ENCODE results near the gene LCN2. TPM values are rescaled to one million over a fixed set of nuclear protein-coding genes. Genes with fewer than 3 reads are reported as not detected.

Gene LCN2
- total RNA-seq, 3 donors from 2014 or later = 16.8 to 456 (median 20.5) TPM

GRCh38 chr9:128159784-128160602 is 10.7 kb downstream of the LCN2 start, which contains the start of gene BBLN:
Gene BBLN, plus strand, starts transcription at chr9:128160265. Its CDS starts 143 bp downstream, at chr9:128160408.
- intact Hi-C loops (cut with DNase I, micrococcal nuclease) = no loop called here
- H3K36me3 ChIP-seq (ENCODE audit: low read depth) = no peaks in the 10 kb centered on the region
- peak; percentile 96 for ATAC-seq
- H3K4me3 ChIP-seq = peak within 1 kb of the TSS; percentile 36
- DNase-seq = peak; percentile 97 to 98 (median 97)
- H3K4me1 ChIP-seq (ENCODE audit: low read depth) = no peaks in the 10 kb centered on the region
- no peaks in the 10 kb centered on the region for H3K9me3 ChIP-seq
- TF ChIP-seq CTCF (IDR thresholded peaks at IDR 0.05) = no peak

GRCh38 chr9:128160603-128160987 is 11.3 kb downstream of the LCN2 start:
- no peak for TF ChIP-seq CTCF (IDR thresholded peaks at IDR 0.05)
- Histone ChIP-seq H3K4me1 (ENCODE audit: low read depth) (no peaks in the 10 kb centered on the region), H3K36me3 (ENCODE audit: low read depth) (no peaks in the 10 kb centered on the region), H3K4me3 (peak overlapping the region; percentile 36), H3K9me3 (no peaks in the 10 kb centered on the region)
- DNase-seq (peak in 1 of 3 donors; percentile 71), ATAC-seq (peak; percentile 1)
- intact Hi-C loops (cut with DNase I, micrococcal nuclease) = no loop called here

- no peaks in the 10 kb centered on the region for H3K9me3 ChIP-seq
Measured at GRCh38 chr9:128161215-128161902, 12.1 kb downstream of the LCN2 start.

GRCh38 chr9:128162215-128163026 is 13.2 kb downstream of the LCN2 start:
- intact Hi-C loops (cut with DNase I, micrococcal nuclease) = no loop called here
- ATAC-seq (no peak), DNase-seq (no peak)
- H3K36me3 ChIP-seq (ENCODE audit: low read depth) = no peaks in the 10 kb centered on the region
- no peaks in the 10 kb centered on the region for H3K9me3 ChIP-seq
- H3K4me1 ChIP-seq (ENCODE audit: low read depth) = no peaks in the 10 kb centered on the region
- TF ChIP-seq CTCF (IDR thresholded peaks at IDR 0.05) = no peak
- no peak overlapping the region for H3K4me3 ChIP-seq

More at GRCh38 chr9:128161215-128161902, 12.1 kb downstream of the LCN2 start:
- intact Hi-C loops (cut with DNase I, micrococcal nuclease) = no loop called here
- Histone ChIP-seq H3K4me3 (no peak overlapping the region), H3K36me3 (ENCODE audit: low read depth) (no peaks in the 10 kb centered on the region), H3K4me1 (ENCODE audit: low read depth) (no peaks in the 10 kb centered on the region)
- ATAC-seq (no peak), DNase-seq (no peak)
- no peak for TF ChIP-seq CTCF (IDR thresholded peaks at IDR 0.05)

- Histone ChIP-seq H3K4me3 (no peak overlapping the region), H3K4me1 (ENCODE audit: low read depth) (no peaks in the 10 kb centered on the region), H3K9me3 (no peaks in the 10 kb centered on the region), H3K36me3 (ENCODE audit: low read depth) (no peaks in the 10 kb centered on the region)
- DNase-seq = no peak
- TF ChIP-seq CTCF (IDR thresholded peaks at IDR 0.05) = no peak
- ATAC-seq = no peak
- intact Hi-C loops (cut with DNase I, micrococcal nuclease) = no loop called here
Measured at GRCh38 chr9:128163027-128163515, 13.8 kb downstream of the LCN2 start.
